GM18499 (cell line): ENCODE results near the gene MAGI2.
"Not testable (repeated sequence)": the region's sequence is repeated elsewhere in the genome, so short reads cannot be mapped to it uniquely, and the experiment has no call there.

Experiments used
- ATAC-seq: cut with Tn5 transposase; IDR thresholded peaks from one replicate; pipeline ENCODE4 v1.9.1; 2021; ENCODE audit warnings: moderate number of reproducible peaks; ENCODE audit not compliant: insufficient read depth, unreplicated experiment

The MAGI2 gene

GRCh38 chr7:78996013-78996412 lies 457.5 kb downstream of the MAGI2 start:
- no peak for ATAC-seq

GRCh38 chr7:78993341-78993740 lies 460.1 kb downstream of the MAGI2 start:
- no peak for ATAC-seq

- ATAC-seq: no peak
These were observed 468.0 kb downstream of the MAGI2 start for GRCh38 chr7:78985509-78985908.

GRCh38 chr7:78983483-78983882 lies 470.0 kb downstream of the MAGI2 start:
- no peak for ATAC-seq

- ATAC-seq: no peak
These were observed 483.0 kb downstream of the MAGI2 start for GRCh38 chr7:78970440-78970916.

GRCh38 chr7:78968951-78969350 lies 484.5 kb downstream of the MAGI2 start:
- ATAC-seq: no peak

- ATAC-seq: not testable (repeated sequence)
These were observed 485.9 kb downstream of the MAGI2 start for GRCh38 chr7:78967561-78967960.

GRCh38 chr7:78967046-78967445 lies 486.4 kb downstream of the MAGI2 start:
- ATAC-seq: no peak

- ATAC-seq: no peak
These were observed 494.0 kb downstream of the MAGI2 start for GRCh38 chr7:78959477-78959876.

GRCh38 chr7:78955329-78955728 lies 498.1 kb downstream of the MAGI2 start:
- no peak for ATAC-seq

- no peak for ATAC-seq
These were observed 499.6 kb downstream of the MAGI2 start for GRCh38 chr7:78953726-78954363.

- ATAC-seq: no peak
These were observed 500.4 kb downstream of the MAGI2 start for GRCh38 chr7:78953090-78953489.

GRCh38 chr7:78939669-78940068 lies 513.8 kb downstream of the MAGI2 start:
- ATAC-seq: no peak

- ATAC-seq: no peak
These were observed 528.9 kb downstream of the MAGI2 start for GRCh38 chr7:78924581-78924980.

- no peak for ATAC-seq
These were observed 540.7 kb downstream of the MAGI2 start for GRCh38 chr7:78912781-78913180.

GRCh38 chr7:78906735-78907134 lies 546.7 kb downstream of the MAGI2 start:
- ATAC-seq: no peak

GRCh38 chr7:78905436-78905835 lies 548.0 kb downstream of the MAGI2 start:
- no peak for ATAC-seq

GRCh38 chr7:78904983-78905382 lies 548.5 kb downstream of the MAGI2 start:
- ATAC-seq: no peak

- no peak for ATAC-seq
These were observed 551.9 kb downstream of the MAGI2 start for GRCh38 chr7:78901566-78901965.

GRCh38 chr7:78900806-78901205 lies 552.7 kb downstream of the MAGI2 start:
- ATAC-seq: no peak

GRCh38 chr7:78895393-78895792 lies 558.1 kb downstream of the MAGI2 start:
- ATAC-seq: no peak

GRCh38 chr7:78879206-78879605 lies 574.3 kb downstream of the MAGI2 start:
- no peak for ATAC-seq

GRCh38 chr7:78873117-78873516 lies 580.4 kb downstream of the MAGI2 start:
- ATAC-seq: no peak
